Stomach (tissue), 9 donors: ENCODE results near the gene ARID5B. TPM values are rescaled to one million over a fixed set of nuclear protein-coding genes. Genes with fewer than 3 reads are reported as not detected.

ENCODE experiments used
- DNase-seq, 2 donors: peaks; one replicate each; pipeline versions ENCODE4 v3.0.0 to v3.0.0-alpha.2; 2013 to 2019
- H3K27ac ChIP-seq, 5 donors: fragments of 200-600 bp in 4 of 5; sonication (generic) in 4 of 5; one replicate each; pipeline ENCODE4 v1.5.1; 2013 to 2019; ENCODE audit warnings: mild to moderate bottlenecking in 1 of 5, moderate library complexity in 1 of 5
- H3K27me3 ChIP-seq, 3 donors: fragments of 200-600 bp; sonication (generic); one replicate each; pipeline ENCODE4 v1.5.1; 2017 to 2019; ENCODE audit warnings: mixed run types in 1 of 3
- H3K36me3 ChIP-seq, 4 donors: fragments of 200-600 bp; sonication (generic); 1 replicate in 3 of 4; 2 replicates in 1 of 4; pipeline ENCODE4 v1.5.1; 2016 to 2019
- H3K4me1 ChIP-seq, 4 donors: fragments of 200-600 bp; sonication (generic); one replicate each; pipeline ENCODE4 v1.5.1; 2016 to 2019
- H3K4me3 ChIP-seq, 4 donors: fragments of 200-600 bp; sonication (generic) in 3 of 4; one replicate each; pipeline ENCODE4 v1.5.1; 2016 to 2019; ENCODE audit warnings: mild to moderate bottlenecking in 1 of 4
- H3K9me3 ChIP-seq, 4 donors: fragments of 200-600 bp; sonication (generic); one replicate each; pipeline ENCODE4 v1.5.1; 2016 to 2019
- EP300 ChIP-seq: sonication (generic); formaldehyde crosslinking; IDR thresholded peaks from one replicate; pipeline ENCODE4 v1.6.1; 2017; ENCODE audit warnings: antibody characterized with exemption
- POLR2A ChIP-seq, 4 donors: fragments of 450-650 bp; IDR thresholded peaks; one replicate each; pipeline ENCODE4 v1.6.1; 2016; ENCODE audit warnings: antibody characterized with exemption in 4 of 4, control low read depth in 2 of 4, mild to moderate bottlenecking in 1 of 4, moderate library complexity in 1 of 4
- POLR2AphosphoS5 ChIP-seq, 3 donors: sonication (generic); formaldehyde crosslinking; IDR thresholded peaks; one replicate each; pipeline ENCODE4 v1.6.1; 2016; ENCODE audit warnings: antibody characterized with exemption in 3 of 3
- WGBS, 5 donors: extraction: QIAGEN DNeasy Blood & Tissue Kit in 3 of 5; methylation state at CpG; one replicate each; pipeline versions ENCODE4 v1.1.5 to v1.1.7; 2013 to 2018; 5-methylcytosine and 5-hydroxymethylcytosine counted together
- intact Hi-C: fragments of 100-400 bp; cut with DNase I; formaldehyde crosslinking; loops from one replicate; pipeline ENCODE4 v1.15.1; 2023; ENCODE audit warnings: low total_unique reads
- polyA plus RNA-seq, 3 donors: library from polyadenylated mRNA; stranded (reverse); fragments of 200-250 nt; gene quantifications; one replicate each; pipeline ENCODE4 v1.2.3, GENCODE V29; 2013
- total RNA-seq, 5 donors: library from RNA; depleted of rRNA; stranded (reverse); fragments of >200 nt; gene quantifications; one replicate each; pipeline versions ENCODE4 v1.1.0 to v1.2.3, GENCODE V29; 2014 to 2016
- TF ChIP-seq, protein P1 (sequence below), 7 experiments: fragments of 450-650 bp in 4 of 7; fragments of 200-600 bp in 3 of 7; sonication (generic) in 3 of 7; IDR thresholded peaks; one replicate each; pipeline ENCODE4 v1.5.1; 2016 to 2019; ENCODE audit warnings: antibody characterized with exemption in 7 of 7, control low read depth in 2 of 7, mild to moderate bottlenecking in 1 of 7
- donor health status: healthy with polysubstance abuse.
- donor health status: Bipolar disorder and iron deficiency.
- donor health status: healthy.

ARID5B gene
- total and polyA plus RNA-seq, 8 donors, result 5.4 to 64.2 (median 11.9) TPM

DNA sequence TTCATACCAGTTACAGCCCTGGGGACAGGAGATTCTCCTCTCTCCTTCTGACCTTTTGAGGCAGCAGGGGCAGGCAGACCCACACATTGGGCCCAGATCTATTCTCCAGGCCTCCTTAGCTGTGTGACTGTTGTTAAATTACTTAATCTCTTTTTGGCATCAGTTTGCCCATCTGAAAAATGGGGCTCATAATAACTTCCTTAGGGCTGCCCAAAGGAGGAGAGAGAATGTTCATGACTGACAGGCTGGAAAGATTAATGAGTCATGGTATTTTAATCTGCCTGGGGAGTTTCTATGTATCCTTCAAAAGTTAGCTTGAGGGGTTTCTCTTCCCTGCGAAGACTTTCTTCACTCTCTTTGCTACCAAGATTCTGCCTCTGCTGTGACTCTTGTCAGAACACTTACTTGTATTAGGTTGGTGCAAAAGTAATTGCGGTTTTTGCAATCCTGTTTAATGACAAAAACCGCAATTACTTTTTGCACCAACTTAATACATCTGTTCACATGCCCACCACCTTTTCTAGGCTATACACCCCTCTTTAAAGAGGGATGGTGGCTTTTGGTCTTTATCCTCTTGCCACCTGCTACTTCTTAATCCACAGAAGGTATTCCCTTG lies 83.4 kb downstream of the ARID5B start:
- WGBS, 5 donors, result 92 to 97% (median 97%) methylated on average over 3 of the region's 3 CpGs
- DNase-seq, result no peak
- Histone ChIP-seq H3K4me1 (peaks cover 11 to 59% (median 46%) of the 10 kb centered on the region in 4 donors), H3K27ac (no peak overlapping the region), H3K36me3 (no peaks in the 10 kb centered on the region), H3K9me3 (no peaks in the 10 kb centered on the region), H3K27me3 (no peaks in the 10 kb centered on the region), H3K4me3 (no peak overlapping the region)
- TF ChIP-seq, protein P1, sequence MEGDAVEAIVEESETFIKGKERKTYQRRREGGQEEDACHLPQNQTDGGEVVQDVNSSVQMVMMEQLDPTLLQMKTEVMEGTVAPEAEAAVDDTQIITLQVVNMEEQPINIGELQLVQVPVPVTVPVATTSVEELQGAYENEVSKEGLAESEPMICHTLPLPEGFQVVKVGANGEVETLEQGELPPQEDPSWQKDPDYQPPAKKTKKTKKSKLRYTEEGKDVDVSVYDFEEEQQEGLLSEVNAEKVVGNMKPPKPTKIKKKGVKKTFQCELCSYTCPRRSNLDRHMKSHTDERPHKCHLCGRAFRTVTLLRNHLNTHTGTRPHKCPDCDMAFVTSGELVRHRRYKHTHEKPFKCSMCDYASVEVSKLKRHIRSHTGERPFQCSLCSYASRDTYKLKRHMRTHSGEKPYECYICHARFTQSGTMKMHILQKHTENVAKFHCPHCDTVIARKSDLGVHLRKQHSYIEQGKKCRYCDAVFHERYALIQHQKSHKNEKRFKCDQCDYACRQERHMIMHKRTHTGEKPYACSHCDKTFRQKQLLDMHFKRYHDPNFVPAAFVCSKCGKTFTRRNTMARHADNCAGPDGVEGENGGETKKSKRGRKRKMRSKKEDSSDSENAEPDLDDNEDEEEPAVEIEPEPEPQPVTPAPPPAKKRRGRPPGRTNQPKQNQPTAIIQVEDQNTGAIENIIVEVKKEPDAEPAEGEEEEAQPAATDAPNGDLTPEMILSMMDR (IDR thresholded peaks at IDR 0.05), result no peak
- TF ChIP-seq POLR2A (IDR thresholded peaks at IDR 0.05), result no peak
- TF ChIP-seq EP300, result no peak
- TF ChIP-seq POLR2AphosphoS5 (IDR thresholded peaks at IDR 0.05), result no peak
- intact Hi-C loops, result no loop called here

DNA sequence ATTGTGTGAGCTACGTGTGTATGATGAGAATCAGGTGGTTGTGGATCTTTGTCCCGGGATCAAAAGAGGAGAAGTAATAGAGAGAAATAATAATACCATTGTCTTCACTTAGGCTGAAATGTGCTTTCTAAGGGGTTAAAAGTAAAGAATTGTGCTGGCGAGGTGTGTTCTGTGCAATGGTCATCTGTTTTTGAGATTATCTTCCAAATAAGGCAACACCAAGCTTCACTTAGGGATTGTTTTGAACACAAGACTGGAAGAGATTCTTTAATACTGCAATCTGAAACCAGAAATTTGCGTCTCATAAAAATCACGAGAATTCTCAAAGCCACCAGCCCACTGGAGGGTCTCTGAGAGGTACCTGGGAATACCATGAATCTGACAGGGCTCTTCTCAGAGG lies 84.2 kb downstream of the ARID5B start:
- H3K36me3 ChIP-seq, result no peaks in the 10 kb centered on the region
- 82 to 94% (median 89%) methylated on average over 5 of the region's 5 CpGs for WGBS, 5 donors
- DNase-seq, result no peak
- no peaks in the 10 kb centered on the region for H3K27me3 ChIP-seq
- H3K27ac ChIP-seq, result no peak overlapping the region
- H3K4me1 ChIP-seq, result peaks cover 11 to 51% (median 39%) of the 10 kb centered on the region in 4 donors
- TF ChIP-seq POLR2A (IDR thresholded peaks at IDR 0.05) (no peak), POLR2AphosphoS5 (IDR thresholded peaks at IDR 0.05) (no peak), EP300 (no peak)
- TF ChIP-seq, protein P1 (IDR thresholded peaks at IDR 0.05), result no peak
- intact Hi-C loops, result no loop called here
- no peak overlapping the region for H3K4me3 ChIP-seq
- H3K9me3 ChIP-seq, result no peaks in the 10 kb centered on the region

DNA sequence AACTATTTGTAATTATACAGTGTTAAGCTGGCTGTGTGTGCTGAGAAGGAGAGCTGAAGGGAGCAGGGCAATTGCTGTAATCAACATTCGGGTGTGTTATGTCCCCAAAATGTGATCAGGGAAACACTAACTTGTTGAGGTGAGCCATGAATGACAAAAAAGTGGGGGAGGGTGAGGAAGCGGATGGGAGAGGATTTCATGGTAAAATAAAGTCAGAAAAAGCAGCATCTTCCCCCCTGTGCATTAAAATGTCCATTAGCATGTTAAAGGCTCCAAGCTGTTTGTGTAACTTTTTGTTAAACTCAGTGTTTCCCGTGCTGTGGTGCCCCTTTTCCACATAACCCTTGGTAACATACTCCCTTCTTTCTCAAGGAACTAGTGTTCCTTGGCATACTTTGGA lies 84.9 kb downstream of the ARID5B start:
- intact Hi-C loops, result no loop called here
- 76 to 82% (median 79%) methylated on average over 3 of the region's 3 CpGs for WGBS, 5 donors
- no peak for DNase-seq
- H3K9me3 ChIP-seq, result no peaks in the 10 kb centered on the region
- H3K27ac ChIP-seq, result peak overlapping the region in 3 of 5 donors; percentile 72 to 84 (median 72)
- TF ChIP-seq, protein P1 (IDR thresholded peaks at IDR 0.05), result no peak
- TF ChIP-seq EP300 (no peak), POLR2AphosphoS5 (IDR thresholded peaks at IDR 0.05) (no peak), POLR2A (IDR thresholded peaks at IDR 0.05) (no peak)
- no peak overlapping the region for H3K4me3 ChIP-seq
- no peaks in the 10 kb centered on the region for H3K36me3 ChIP-seq
- H3K4me1 ChIP-seq, result peaks cover 5 to 45% (median 33%) of the 10 kb centered on the region in 4 donors
- no peaks in the 10 kb centered on the region for H3K27me3 ChIP-seq

DNA sequence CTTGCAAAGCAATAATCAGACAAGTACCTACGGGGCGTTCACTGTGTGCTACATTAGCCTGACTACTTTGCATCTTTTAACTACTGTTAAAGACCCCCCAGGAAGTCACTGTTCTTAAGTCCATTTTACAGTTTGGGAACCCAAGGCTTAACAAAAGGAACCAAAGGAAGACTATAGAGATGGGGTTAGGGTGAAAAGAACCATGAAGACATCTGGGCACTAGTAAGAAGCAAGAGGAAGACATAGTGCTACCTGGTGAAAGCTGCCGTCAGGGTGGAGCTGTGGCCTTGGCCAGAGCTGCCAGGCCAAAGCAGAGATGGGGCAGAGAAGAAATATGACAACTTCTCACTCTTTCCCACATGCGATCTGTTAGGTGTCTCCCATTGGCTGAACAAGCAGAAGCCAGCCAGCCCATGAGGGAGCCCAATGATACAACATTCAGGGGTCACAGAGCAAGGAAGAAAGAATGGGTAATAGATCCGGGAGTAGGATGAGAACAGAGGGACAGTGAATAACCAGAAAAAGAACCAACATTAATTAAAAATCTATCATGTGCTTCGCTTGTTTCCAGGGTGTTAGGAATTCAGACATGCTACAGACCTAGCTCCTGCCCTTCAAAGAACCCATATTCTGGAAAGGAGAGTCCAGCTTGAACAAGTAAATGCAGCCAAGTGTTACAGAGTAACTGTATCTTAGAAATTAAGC lies 85.4 kb downstream of the ARID5B start:
- Histone ChIP-seq H3K27me3 (no peaks in the 10 kb centered on the region), H3K27ac (peak overlapping the region in 4 of 5 donors; percentile 29 to 84 (median 72)), H3K4me3 (no peak overlapping the region), H3K9me3 (no peaks in the 10 kb centered on the region), H3K4me1 (peaks cover 0 to 45% (median 34%) of the 10 kb centered on the region in 4 donors), H3K36me3 (no peaks in the 10 kb centered on the region)
- no peak for DNase-seq
- WGBS, 5 donors, result 87 to 92% (median 90%) methylated on average over 6 of the region's 6 CpGs
- intact Hi-C loops, result no loop called here
- no peak for TF ChIP-seq EP300
- TF ChIP-seq POLR2A (IDR thresholded peaks at IDR 0.05), result no peak
- TF ChIP-seq, protein P1 (IDR thresholded peaks at IDR 0.05), result no peak
- no peak for TF ChIP-seq POLR2AphosphoS5 (IDR thresholded peaks at IDR 0.05)
